Lower leg skin (tissue), 3 donors: Measurements from ENCODE around the gene ADGB.
"Not testable (repeated sequence)": the region's sequence is repeated elsewhere in the genome, so short reads cannot be mapped to it uniquely, and the experiment has no call there.

Experiments
- CTCF ChIP-seq, 3 donors: fragments of 450-650 bp; IDR thresholded peaks; one replicate each; pipeline ENCODE4 v1.5.1; 2016; ENCODE audit warnings: antibody characterized with exemption in 3 of 3, mild to moderate bottlenecking in 3 of 3, moderate library complexity in 2 of 3
- POLR2A ChIP-seq, 2 donors: fragments of 450-650 bp; IDR thresholded peaks; one replicate each; pipeline ENCODE4 v1.6.1; 2016 to 2017; ENCODE audit warnings: antibody characterized with exemption in 2 of 2, mild to moderate bottlenecking in 1 of 2, moderate library complexity in 1 of 2

- TF ChIP-seq POLR2A, CTCF (IDR thresholded peaks at IDR 0.05): not testable (repeated sequence)
These were observed 255.9 kb downstream of the ADGB start for GRCh38 chr6:146854521-146855255.
